ENCODE data around the gene ENDOV. TPM values are rescaled to one million over a fixed set of nuclear protein-coding genes. Genes with fewer than 3 reads are reported as not detected.
"Not testable (repeated sequence)": the region's sequence is repeated elsewhere in the genome, so short reads cannot be mapped to it uniquely, and the experiment has no call there.

Gene ENDOV
- total and polyA plus RNA-seq, 2 donors (not counting 3 experiments of a cell fraction or from before 2014, with no cell fraction given) = 20.4 to 25.9 TPM

DNA sequence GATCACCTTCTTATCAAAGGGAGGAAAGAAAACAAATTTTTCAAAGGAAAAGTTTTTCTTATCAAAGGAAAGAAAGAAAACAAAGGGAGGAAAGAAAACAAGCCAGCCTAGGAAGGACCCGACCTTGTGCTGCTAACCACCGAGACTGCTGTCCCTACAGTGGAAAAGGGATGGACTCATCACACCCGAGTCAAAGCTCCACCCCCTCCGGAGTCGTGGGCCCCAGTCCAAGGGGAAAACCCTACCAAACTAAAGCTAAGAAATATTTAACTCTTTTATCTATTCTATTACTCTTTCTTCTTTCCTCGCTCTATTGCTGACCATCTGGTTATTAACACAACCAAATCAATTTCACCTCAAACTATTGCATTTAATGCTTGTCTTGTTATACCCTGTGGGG, 6.1 kb upstream of the ENDOV start:
- H3K4me3 ChIP-seq (replicated peaks in 1 of 3; ENCODE audit: insufficient read depth in 1 of 3, low read depth in 1 of 3, low read length in 3 of 3) = peak overlapping the region in 1 of 3 experiments; percentile 1
- dilution Hi-C loops (cut with MboI; ENCODE audit: extremely low pct_ligation_motif_present, low sequenced_read_pairs) = no loop called here
- H3K36me3 ChIP-seq (ENCODE audit: control insufficient read depth in 2 of 2, extremely low read depth in 1 of 2, insufficient read depth in 2 of 2, low read length in 2 of 2) = no peaks in the 10 kb centered on the region
- peaks cover 2 to 13% of the 10 kb centered on the region in 2 experiments for H3K27me3 ChIP-seq (ENCODE audit: control insufficient read depth in 2 of 2, insufficient read depth in 2 of 2, low read length in 2 of 2)
- ChIA-PET CTCF (interaction anchor here (1.3 kb wide), 2 partner anchors 18 to 23 kb away, joined by 3 read pairs; no protein-coding TSS in a partner anchor), POLR2A (interaction anchor here (0.9 kb wide), 1 partner anchor 35 kb away, joined by 3 read pairs; no protein-coding TSS in a partner anchor)
- H3K4me1 ChIP-seq (ENCODE audit: control insufficient read depth, extremely low read depth, insufficient read depth, low read length) = peaks cover 4% of the 10 kb centered on the region
- no TSS peak for BruUV-seq (replicated peaks)
- FAIRE-seq = peak; percentile 70
- intact Hi-C loops (cut with micrococcal nuclease) = no loop called here
- no peaks in the 10 kb centered on the region for H3K9me1 ChIP-seq (replicated peaks; ENCODE audit: control insufficient read depth, extremely low read depth, insufficient read depth, low read length)
- no peak overlapping the region for H2AFZ ChIP-seq (ENCODE audit: low read depth, low read length)
- H4K20me1 ChIP-seq (replicated peaks; ENCODE audit: control insufficient read depth, extremely low read depth, insufficient read depth, low read length) = no peaks in the 10 kb centered on the region
- TF ChIP-seq GATA2 (IDR thresholded peaks at IDR 0.05; ENCODE audit: insufficient read depth, insufficient read length, low read depth, low read length) (no peak), JUN (IDR thresholded peaks at IDR 0.05; ENCODE audit: borderline replicate concordance, insufficient read depth, insufficient read length, low read depth) (no peak)
- no peak overlapping the region for H3K4me2 ChIP-seq (ENCODE audit: insufficient read depth, low read length)
- H3K79me2 ChIP-seq (ENCODE audit: control insufficient read depth, insufficient read depth, low read length) = no peaks in the 10 kb centered on the region
- H3K27ac ChIP-seq (ENCODE audit: insufficient read depth, low read depth, low read length) = no peak overlapping the region
- no peak overlapping the region for H3K9ac ChIP-seq (replicated peaks; ENCODE audit: extremely low read depth, insufficient read depth, low read length)
- peak; percentile 71 for DNase-seq (ENCODE audit: low read depth, low spot score)
- no peaks in the 10 kb centered on the region for H3K9me3 ChIP-seq (replicated peaks; ENCODE audit: control insufficient read depth, insufficient read depth, low read length)

DNA sequence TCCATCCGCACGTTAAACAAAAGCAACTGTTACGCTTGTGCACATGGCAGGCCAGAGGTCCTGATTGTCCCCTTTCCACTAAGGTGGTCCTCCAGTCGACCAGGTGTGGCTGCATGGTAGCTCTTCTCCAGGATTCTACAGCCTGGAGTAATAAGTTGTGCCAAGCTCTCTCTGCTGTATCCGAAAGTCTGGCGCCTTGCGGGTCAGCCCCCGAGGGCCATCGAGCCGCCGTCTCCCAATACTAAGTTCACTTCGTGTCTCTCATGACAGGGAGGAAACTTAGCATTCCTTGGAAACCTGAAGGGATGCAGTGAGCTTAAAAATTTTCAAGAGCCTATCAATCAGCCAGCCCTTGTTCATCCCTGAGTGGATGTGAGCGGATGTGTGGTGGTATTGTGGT, 5.3 kb upstream of the ENDOV start:
- no peak overlapping the region for H3K9ac ChIP-seq (replicated peaks; ENCODE audit: extremely low read depth, insufficient read depth, low read length)
- peaks cover 11% of the 10 kb centered on the region for H3K4me1 ChIP-seq (ENCODE audit: control insufficient read depth, extremely low read depth, insufficient read depth, low read length)
- no peaks in the 10 kb centered on the region for H4K20me1 ChIP-seq (replicated peaks; ENCODE audit: control insufficient read depth, extremely low read depth, insufficient read depth, low read length)
- no peak overlapping the region for H3K4me3 ChIP-seq (replicated peaks in 1 of 3; ENCODE audit: insufficient read depth in 1 of 3, low read depth in 1 of 3, low read length in 3 of 3)
- no peaks in the 10 kb centered on the region for H3K9me1 ChIP-seq (replicated peaks; ENCODE audit: control insufficient read depth, extremely low read depth, insufficient read depth, low read length)
- no TSS peak for BruUV-seq (replicated peaks)
- H3K9me3 ChIP-seq (replicated peaks; ENCODE audit: control insufficient read depth, insufficient read depth, low read length) = no peaks in the 10 kb centered on the region
- intact Hi-C loops (cut with micrococcal nuclease) = no loop called here
- ChIA-PET CTCF (interaction anchor here (1.3 kb wide), 1 partner anchor 24 kb away, joined by 3 read pairs; no protein-coding TSS in a partner anchor), POLR2A (no interaction called here)
- H3K27ac ChIP-seq (ENCODE audit: insufficient read depth, low read depth, low read length) = no peak overlapping the region
- H3K27me3 ChIP-seq (ENCODE audit: control insufficient read depth in 2 of 2, insufficient read depth in 2 of 2, low read length in 2 of 2) = peaks cover 8 to 13% of the 10 kb centered on the region in 2 experiments
- dilution Hi-C loops (cut with MboI; ENCODE audit: extremely low pct_ligation_motif_present, low sequenced_read_pairs) = no loop called here
- H3K4me2 ChIP-seq (ENCODE audit: insufficient read depth, low read length) = no peak overlapping the region
- FAIRE-seq (no peak), DNase-seq (ENCODE audit: low read depth, low spot score) (no peak)
- no peak overlapping the region for H2AFZ ChIP-seq (ENCODE audit: low read depth, low read length)
- no peaks in the 10 kb centered on the region for H3K79me2 ChIP-seq (ENCODE audit: control insufficient read depth, insufficient read depth, low read length)
- TF ChIP-seq POLR2A (IDR thresholded peaks at IDR 0.05; ENCODE audit: low read depth, low read length) (no peak), JUN (IDR thresholded peaks at IDR 0.05; ENCODE audit: borderline replicate concordance, insufficient read depth, insufficient read length, low read depth) (no peak), MYC (IDR thresholded peaks at IDR 0.05; ENCODE audit: low read depth, low read length) (no peak), POLR2AphosphoS5 (IDR thresholded peaks at IDR 0.05; ENCODE audit: insufficient read depth, low read depth, low read length) (no peak)
- TF ChIP-seq, protein P1, sequence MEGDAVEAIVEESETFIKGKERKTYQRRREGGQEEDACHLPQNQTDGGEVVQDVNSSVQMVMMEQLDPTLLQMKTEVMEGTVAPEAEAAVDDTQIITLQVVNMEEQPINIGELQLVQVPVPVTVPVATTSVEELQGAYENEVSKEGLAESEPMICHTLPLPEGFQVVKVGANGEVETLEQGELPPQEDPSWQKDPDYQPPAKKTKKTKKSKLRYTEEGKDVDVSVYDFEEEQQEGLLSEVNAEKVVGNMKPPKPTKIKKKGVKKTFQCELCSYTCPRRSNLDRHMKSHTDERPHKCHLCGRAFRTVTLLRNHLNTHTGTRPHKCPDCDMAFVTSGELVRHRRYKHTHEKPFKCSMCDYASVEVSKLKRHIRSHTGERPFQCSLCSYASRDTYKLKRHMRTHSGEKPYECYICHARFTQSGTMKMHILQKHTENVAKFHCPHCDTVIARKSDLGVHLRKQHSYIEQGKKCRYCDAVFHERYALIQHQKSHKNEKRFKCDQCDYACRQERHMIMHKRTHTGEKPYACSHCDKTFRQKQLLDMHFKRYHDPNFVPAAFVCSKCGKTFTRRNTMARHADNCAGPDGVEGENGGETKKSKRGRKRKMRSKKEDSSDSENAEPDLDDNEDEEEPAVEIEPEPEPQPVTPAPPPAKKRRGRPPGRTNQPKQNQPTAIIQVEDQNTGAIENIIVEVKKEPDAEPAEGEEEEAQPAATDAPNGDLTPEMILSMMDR (IDR thresholded peaks at IDR 0.05; ENCODE audit: extremely low read depth in 1 of 2, insufficient read depth in 1 of 2, low read depth in 1 of 2, low read length in 2 of 2) = no peak
- no peaks in the 10 kb centered on the region for H3K36me3 ChIP-seq (ENCODE audit: control insufficient read depth in 2 of 2, extremely low read depth in 1 of 2, insufficient read depth in 2 of 2, low read length in 2 of 2)

DNA sequence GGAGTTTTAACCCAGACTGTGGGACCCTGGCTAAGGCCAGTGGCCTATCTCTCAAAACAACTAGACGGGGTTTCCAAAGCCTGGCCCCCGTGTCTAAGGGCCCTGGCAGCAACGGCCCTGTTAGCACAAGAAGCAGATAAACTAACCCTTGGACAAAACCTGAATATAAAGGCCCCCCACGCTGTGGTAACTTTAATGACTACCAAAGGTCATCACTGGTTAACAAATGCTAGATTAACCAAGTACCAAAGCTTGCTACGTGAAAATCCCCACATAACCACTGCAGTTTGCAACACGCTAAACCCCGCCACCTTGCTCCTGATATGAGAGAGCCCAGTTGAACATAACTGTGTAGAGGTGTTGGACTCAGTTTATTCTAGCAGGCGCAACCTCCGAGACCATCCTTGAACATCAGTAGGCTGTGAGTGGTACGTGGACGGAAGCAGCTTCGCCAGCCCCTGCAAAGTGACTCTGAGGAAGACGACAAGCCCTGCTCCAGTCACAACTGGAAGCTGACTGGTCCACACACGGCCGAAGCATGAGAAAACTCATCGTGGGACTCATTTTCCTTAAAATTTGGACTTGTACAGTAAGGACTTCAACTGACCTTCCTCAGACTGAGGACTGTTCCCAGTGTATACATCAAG, 4.4 kb upstream of the ENDOV start:
- intact Hi-C loops (cut with micrococcal nuclease); H3K9me1 ChIP-seq (replicated peaks; ENCODE audit: control insufficient read depth, extremely low read depth, insufficient read depth, low read length); H3K9me3 ChIP-seq (replicated peaks; ENCODE audit: control insufficient read depth, insufficient read depth, low read length); H3K27ac ChIP-seq (ENCODE audit: insufficient read depth, low read depth, low read length); BruUV-seq (replicated peaks); H4K20me1 ChIP-seq (replicated peaks; ENCODE audit: control insufficient read depth, extremely low read depth, insufficient read depth, low read length); POLR2A ChIA-PET; H3K36me3 ChIP-seq (ENCODE audit: control insufficient read depth in 2 of 2, extremely low read depth in 1 of 2, insufficient read depth in 2 of 2, low read length in 2 of 2); H2AFZ ChIP-seq (ENCODE audit: low read depth, low read length); FAIRE-seq; H3K4me3 ChIP-seq (replicated peaks in 1 of 3; ENCODE audit: insufficient read depth in 1 of 3, low read depth in 1 of 3, low read length in 3 of 3); H3K4me2 ChIP-seq (ENCODE audit: insufficient read depth, low read length); CTCF ChIA-PET; DNase-seq (ENCODE audit: low read depth, low spot score); H3K79me2 ChIP-seq (ENCODE audit: control insufficient read depth, insufficient read depth, low read length); H3K9ac ChIP-seq (replicated peaks; ENCODE audit: extremely low read depth, insufficient read depth, low read length); dilution Hi-C loops (cut with MboI; ENCODE audit: extremely low pct_ligation_motif_present, low sequenced_read_pairs): not testable (repeated sequence)
- Histone ChIP-seq H3K4me1 (ENCODE audit: control insufficient read depth, extremely low read depth, insufficient read depth, low read length) (peaks cover 11% of the 10 kb centered on the region), H3K27me3 (ENCODE audit: control insufficient read depth in 2 of 2, insufficient read depth in 2 of 2, low read length in 2 of 2) (peaks cover 8 to 13% of the 10 kb centered on the region in 2 experiments)

All from endothelial cell of umbilical vein (primary cell).